T-helper 2 cell (primary cell): ENCODE results near the gene FAM72D.
"Not testable (repeated sequence)": the region's sequence is repeated elsewhere in the genome, so short reads cannot be mapped to it uniquely, and the experiment has no call there.

Source experiments
- DNase-seq, 5 experiments: peaks; one replicate each; pipeline versions ENCODE4 v3.0.0 to v3.0.0-alpha.2; 2012 to 2022

Gene FAM72D

GRCh38 chr1:145155873-145156272 lies 60.1 kb downstream of the FAM72D start:
- not testable (repeated sequence) for DNase-seq

DNA sequence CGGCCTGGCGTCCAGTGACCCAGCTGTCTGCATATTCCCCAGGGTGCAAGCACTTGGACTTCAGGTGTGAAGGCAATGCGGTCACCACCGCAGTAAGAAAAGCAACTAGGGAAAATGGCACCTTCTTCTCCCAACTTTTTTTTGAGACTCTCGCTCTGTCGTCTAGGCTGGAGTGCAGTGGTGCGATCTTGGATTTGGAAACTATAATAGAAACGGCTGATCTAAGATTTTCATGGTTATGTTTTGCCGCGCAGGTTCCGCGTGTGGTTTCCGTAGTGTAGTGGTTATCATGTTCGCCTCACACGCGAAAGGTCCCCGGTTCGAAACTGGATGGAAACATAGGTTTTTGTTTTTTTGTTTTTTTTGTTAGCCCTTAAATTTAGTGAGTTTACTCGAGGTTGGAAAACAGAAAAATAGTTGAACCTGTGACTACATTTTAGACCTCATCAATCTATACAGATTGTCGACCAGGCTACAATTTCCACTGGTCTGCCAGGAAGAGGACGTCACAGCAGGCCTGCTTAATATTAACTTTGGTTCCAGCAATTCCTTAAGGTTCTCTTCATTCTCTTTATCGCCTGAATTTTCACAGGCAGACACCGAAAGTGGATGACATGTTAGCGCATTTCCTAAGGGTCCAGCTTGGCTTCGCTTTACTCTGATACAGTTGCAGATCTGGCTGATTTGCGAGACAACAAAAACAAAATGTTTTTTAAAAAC lies 61.3 kb downstream of the FAM72D start:
- peak in 2 of 5 experiments; percentile 14 to 51 for DNase-seq

GRCh38 chr1:145157715-145158114 lies 61.9 kb downstream of the FAM72D start:
- not testable (repeated sequence) for DNase-seq

GRCh38 chr1:145161046-145161752 lies 65.4 kb downstream of the FAM72D start:
- not testable (repeated sequence) for DNase-seq
